Activated T-cell treated with anti-CD3 and anti-CD28 coated beads, Interleukin-2, amount 50 U/mL, for 72 hours (primary cell): Measurements from ENCODE around the gene PBXIP1. TPM values are rescaled to one million over a fixed set of nuclear protein-coding genes. Genes with fewer than 3 reads are reported as not detected.

Source experiments
- ATAC-seq, 2 donors: fragments of 150-1000 bp; cut with Tn5 transposase; replicated peaks in 1 of 2; 2 replicates each; pipeline ENCODE4 v1.10.0; 2021; ENCODE audit warnings: moderate library complexity in 2 of 2, mild to moderate bottlenecking in 1 of 2
- DNase-seq, 2 donors: peaks; one replicate each; pipeline ENCODE4 v3.0.0; 2021 to 2022; ENCODE audit warnings: mixed read lengths in 1 of 2
- H3K27ac Mint-ChIP-seq: one replicate; pipeline ENCODE4 v1.8.0; 2022; ENCODE audit warnings: mild to moderate bottlenecking, moderate library complexity, mixed read lengths
- H3K27me3 Mint-ChIP-seq: one replicate; pipeline ENCODE4 v1.8.0; 2022; ENCODE audit warnings: low read depth, mixed read lengths
- H3K36me3 Mint-ChIP-seq, 2 donors: one replicate each; pipeline ENCODE4 v1.8.0; 2022; ENCODE audit warnings: mixed read lengths in 2 of 2, mild to moderate bottlenecking in 1 of 2; ENCODE audit not compliant: insufficient read depth in 2 of 2
- H3K4me1 Mint-ChIP-seq: one replicate; pipeline ENCODE4 v1.8.0; 2022; ENCODE audit warnings: low read depth, mixed read lengths
- H3K4me3 Mint-ChIP-seq, 2 donors: one replicate each; pipeline ENCODE4 v1.8.0; 2022; ENCODE audit warnings: mild to moderate bottlenecking in 2 of 2, mixed read lengths in 2 of 2, moderate library complexity in 2 of 2
- H3K9me3 Mint-ChIP-seq, 2 donors: one replicate each; pipeline ENCODE4 v1.8.0; 2022; ENCODE audit warnings: mixed read lengths in 2 of 2
- total RNA-seq, 2 donors: library from RNA; stranded (reverse); gene quantifications; one replicate each; pipeline ENCODE4 v1.2.3, GENCODE V29; 2022

PBXIP1 gene, protein sequence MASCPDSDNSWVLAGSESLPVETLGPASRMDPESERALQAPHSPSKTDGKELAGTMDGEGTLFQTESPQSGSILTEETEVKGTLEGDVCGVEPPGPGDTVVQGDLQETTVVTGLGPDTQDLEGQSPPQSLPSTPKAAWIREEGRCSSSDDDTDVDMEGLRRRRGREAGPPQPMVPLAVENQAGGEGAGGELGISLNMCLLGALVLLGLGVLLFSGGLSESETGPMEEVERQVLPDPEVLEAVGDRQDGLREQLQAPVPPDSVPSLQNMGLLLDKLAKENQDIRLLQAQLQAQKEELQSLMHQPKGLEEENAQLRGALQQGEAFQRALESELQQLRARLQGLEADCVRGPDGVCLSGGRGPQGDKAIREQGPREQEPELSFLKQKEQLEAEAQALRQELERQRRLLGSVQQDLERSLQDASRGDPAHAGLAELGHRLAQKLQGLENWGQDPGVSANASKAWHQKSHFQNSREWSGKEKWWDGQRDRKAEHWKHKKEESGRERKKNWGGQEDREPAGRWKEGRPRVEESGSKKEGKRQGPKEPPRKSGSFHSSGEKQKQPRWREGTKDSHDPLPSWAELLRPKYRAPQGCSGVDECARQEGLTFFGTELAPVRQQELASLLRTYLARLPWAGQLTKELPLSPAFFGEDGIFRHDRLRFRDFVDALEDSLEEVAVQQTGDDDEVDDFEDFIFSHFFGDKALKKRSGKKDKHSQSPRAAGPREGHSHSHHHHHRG
- 10 to 100 TPM; 28.0 to 48.0 TPM for total RNA-seq

DNA sequence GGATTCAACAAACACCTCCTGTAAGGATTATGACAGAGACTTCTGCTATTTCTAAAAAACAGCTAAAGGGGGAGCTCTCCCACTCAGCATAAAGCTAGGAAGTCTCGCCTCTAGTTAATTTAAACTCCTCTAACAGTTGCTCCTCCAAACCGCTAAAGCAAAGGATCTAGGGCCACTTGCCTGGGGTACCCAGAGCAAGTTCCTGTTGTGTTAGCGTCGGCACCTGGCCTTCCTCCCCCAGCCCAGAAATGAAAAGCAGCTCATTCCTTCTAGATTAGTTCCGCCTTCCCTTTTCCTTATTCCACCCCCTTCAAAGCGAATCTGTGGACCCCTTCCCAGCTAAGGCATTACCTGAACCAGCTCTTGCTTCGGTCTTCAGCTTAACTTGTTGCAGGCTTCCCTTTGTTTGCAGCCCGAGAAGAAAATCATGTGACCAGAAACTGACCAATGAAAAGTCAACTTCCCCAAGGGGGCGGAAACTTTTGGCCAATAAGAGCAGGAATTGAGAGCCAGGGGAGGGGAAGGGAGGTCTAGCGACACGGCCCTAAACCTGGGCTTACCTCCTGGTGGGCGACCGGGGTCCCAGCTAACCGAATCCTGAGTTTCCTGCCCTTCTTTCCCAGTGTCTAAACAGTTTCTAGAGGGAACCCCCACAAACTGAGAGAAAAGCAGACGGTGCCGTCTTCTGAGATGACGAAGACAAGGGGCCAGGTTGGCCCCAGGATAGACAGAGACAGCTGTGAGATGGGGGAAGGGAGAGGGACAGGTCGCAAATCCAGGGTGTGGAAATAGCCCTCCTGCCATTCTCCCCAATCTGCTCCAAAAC is at the start of gene PBXIP1:
Gene PBXIP1 (minus strand): TSS at position 382 of the 826 bp plus-strand sequence. CDS start 2,378 bp downstream, outside the sequence.
- ATAC-seq: peak; percentile 65 to 67
- Mint-ChIP-seq H3K27me3 (no peaks in the 10 kb centered on the region), H3K4me3 (peak within 1 kb of the TSS; percentile 93 to 99), H3K9me3 (no peaks in the 10 kb centered on the region), H3K4me1 (peaks cover 89% of the 10 kb centered on the region), H3K27ac (peak within 1 kb of the TSS; percentile 82), H3K36me3 (peaks cover 0 to 4% of the 10 kb centered on the region in 2 donors)
- DNase-seq: peak; percentile 84 to 86

DNA sequence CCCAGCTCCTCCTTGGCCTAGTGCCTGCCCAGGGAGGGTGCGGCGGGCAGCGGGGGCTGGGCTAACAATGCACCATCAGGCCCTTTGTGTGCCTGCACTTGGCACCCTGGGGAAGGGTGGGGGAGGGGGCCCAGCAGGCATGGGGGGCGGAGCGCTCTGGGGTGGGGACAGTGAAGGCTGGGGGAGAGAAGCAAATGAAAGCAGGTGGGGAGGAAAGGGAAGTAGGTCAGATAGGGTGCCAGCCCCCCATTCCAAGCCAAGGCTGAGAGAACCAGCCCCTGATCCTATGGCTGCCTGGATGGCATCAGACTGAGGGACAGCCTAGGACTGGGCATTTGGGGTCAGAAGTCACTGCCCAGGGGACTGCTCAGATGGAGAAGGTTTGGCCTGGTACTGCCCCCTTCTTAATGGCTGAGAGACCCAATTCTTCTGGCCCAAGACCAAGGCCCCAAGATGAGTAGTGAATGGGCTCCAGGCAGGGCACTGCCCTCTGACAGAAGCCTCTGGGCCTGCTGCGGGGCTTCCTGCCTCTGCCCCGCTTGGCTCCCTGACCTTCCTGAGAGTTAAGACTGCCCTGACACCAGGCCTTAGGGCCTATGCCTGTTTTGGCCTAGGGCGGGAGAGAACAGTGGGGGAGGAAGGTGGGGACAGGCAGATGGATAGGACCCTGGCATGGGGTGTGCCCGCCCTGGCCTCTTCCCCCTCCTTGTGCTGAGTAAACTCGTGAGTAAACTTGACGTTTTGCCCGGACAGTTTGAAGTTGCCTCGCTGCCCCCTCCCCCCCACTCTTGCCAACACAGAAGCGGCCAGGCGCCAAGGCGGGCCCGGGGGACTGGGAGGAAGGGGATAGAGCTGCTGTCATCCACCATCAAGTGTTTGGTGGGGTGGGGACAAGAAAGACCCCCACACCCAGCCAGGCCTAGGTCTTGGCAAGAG is 49.4 kb upstream of the PBXIP1 start:
- peaks cover 15 to 21% of the 10 kb centered on the region in 2 donors for H3K36me3 Mint-ChIP-seq
- H3K4me3 Mint-ChIP-seq: peak overlapping the region; percentile 98 to 99
- H3K4me1 Mint-ChIP-seq: peaks cover 51% of the 10 kb centered on the region
- H3K27ac Mint-ChIP-seq: peak overlapping the region; percentile 99
- no peak for ATAC-seq
- H3K9me3 Mint-ChIP-seq: no peaks in the 10 kb centered on the region
- peak; percentile 35 to 54 for DNase-seq
- H3K27me3 Mint-ChIP-seq: no peaks in the 10 kb centered on the region

DNA sequence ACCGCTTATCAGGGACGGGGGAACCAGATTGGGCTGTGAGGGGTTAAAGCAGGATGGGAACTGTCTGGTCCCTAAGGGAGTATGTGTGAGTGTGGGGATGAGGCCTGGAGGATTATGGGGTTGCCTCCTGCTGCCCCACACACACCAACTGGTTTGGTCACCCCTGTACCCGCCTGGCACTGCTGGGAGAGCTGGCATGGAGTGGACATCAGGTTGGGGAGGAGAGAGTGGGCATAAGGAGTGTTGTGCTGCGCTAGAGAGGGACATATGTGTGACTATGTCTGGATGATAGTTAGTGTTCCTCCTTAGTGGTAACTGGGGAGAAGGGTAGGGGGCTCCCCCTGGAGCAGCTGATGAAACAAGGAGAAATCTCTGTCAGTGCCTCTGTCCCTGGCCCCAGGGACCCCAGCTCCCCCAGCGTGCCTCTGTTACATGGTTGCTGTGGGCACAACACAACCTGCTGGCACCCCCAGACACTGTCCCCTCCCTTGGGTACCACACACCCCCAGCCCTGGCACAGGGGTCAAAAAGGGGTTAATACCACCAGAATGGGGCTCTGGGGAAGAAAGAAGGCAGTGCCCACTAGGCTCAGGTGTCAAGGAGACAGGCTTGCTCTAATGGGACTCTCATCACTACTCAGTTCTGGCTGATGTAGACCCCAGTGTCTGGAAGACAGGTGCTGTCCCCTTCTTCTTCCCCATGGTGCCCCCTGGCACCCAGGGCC is 48.6 kb upstream of the PBXIP1 start:
- peak overlapping the region; percentile 99 for H3K27ac Mint-ChIP-seq
- peaks cover 49% of the 10 kb centered on the region for H3K4me1 Mint-ChIP-seq
- H3K9me3 Mint-ChIP-seq: no peaks in the 10 kb centered on the region
- H3K27me3 Mint-ChIP-seq: no peaks in the 10 kb centered on the region
- ATAC-seq: peak in 1 of 2 donors; percentile 2
- DNase-seq: peak; percentile 61 to 65
- peaks cover 13 to 16% of the 10 kb centered on the region in 2 donors for H3K36me3 Mint-ChIP-seq
- peak overlapping the region; percentile 98 to 99 for H3K4me3 Mint-ChIP-seq

DNA sequence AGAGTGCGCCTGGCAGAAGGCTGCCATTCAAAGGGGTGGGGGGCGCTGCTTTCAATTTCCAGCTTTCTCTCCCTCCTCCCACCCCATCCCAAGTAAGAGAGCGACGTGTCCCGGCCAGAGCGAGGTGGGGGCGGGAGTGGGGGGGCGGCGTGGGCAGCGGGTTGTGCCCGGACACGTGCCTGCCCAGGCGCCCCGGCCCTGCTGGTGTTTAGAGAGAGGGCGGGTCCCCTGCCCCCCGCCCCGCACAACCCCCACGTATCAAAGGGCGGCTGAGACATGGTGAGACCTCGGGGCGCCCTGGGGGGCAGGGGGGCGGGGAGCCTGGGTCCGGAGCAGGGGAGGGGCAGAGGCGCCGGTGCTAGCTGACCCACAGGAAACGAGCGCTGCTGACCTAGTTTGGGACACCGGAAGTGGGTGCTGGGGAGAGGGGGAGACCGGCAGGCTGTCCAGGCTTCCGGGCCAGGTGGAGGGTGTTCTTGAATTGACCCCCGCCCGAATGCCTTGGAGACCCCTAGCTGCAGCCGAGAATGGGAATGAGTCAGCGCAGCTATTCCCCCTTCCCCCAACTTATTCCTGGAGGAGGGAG is 48.0 kb upstream of the PBXIP1 start:
- H3K9me3 Mint-ChIP-seq: no peaks in the 10 kb centered on the region
- DNase-seq: peak; percentile 42 to 71
- H3K4me1 Mint-ChIP-seq: peaks cover 51% of the 10 kb centered on the region
- no peak for ATAC-seq
- H3K4me3 Mint-ChIP-seq: peak overlapping the region; percentile 98 to 99
- H3K36me3 Mint-ChIP-seq: peaks cover 12 to 14% of the 10 kb centered on the region in 2 donors
- peak overlapping the region; percentile 99 for H3K27ac Mint-ChIP-seq
- no peaks in the 10 kb centered on the region for H3K27me3 Mint-ChIP-seq

DNA sequence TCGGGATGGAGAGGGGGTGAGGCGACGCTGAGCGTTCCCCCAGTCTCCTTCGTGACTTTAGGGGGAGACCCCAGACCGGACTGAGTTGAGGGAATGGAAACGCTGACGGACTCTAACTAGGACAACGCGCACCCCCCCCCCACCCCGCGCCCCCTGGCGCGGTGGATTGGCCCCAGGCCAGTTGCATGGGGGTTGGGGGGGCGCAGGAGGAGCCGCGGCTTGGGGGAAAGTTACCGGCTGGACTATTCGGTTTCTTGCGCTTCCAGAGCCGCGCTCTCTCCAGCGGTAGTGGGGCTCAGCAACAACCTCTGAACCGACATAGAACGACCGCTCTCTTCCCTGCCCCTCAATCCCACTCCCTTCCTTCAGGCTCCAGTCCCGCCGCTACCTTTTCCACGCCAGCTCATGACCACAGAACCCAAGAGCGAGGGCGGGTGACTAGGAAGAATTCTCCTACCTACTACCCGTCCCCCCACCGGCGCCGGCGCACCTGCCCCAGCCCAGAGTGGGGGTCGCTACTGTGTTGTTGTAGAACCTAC is 47.4 kb upstream of the PBXIP1 start:
- no peak for ATAC-seq
- Mint-ChIP-seq H3K27ac (peak overlapping the region; percentile 96), H3K4me1 (peaks cover 51% of the 10 kb centered on the region), H3K36me3 (peaks cover 11 to 13% of the 10 kb centered on the region in 2 donors), H3K9me3 (no peaks in the 10 kb centered on the region), H3K4me3 (peak overlapping the region; percentile 98 to 99), H3K27me3 (no peaks in the 10 kb centered on the region)
- peak; percentile 41 to 43 for DNase-seq

DNA sequence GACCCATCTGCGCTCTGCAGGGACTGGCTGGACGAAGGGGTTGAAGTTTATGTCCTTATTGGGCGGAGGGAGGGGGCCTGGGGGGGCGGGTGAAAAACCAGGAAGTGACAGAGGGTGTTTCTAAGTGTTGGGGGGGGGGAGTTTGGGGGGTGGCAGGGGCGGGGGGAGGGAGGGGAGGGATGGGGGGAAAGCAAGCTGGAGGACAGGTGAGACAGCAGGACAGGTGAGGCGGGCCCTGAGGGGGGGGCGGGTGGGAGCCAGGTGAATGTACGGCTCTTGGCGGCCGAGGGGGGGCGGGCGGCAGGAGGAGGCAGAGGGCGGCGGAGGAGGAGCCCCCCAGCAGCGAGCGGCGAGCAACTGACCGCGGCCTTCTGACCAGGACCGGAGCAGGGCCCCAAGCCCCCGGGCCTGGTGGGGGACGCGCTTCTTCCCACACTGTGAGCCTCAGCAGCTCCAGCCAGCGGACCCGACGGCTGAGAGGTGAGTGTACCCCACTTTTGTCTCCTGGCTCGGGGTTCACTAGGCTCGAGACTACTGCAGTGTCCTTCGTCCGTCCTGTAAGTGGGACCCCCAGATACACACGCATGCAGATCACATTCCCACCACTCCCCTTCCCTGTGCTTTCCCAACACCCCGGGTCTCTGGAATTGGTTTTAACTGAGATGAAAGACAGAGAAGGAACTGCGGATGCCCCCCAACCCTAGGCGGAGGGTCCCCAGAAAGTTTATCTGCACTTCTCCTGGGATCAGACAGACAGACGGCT is 46.7 kb upstream of the PBXIP1 start, which contains the start of gene ZBTB7B:
Gene ZBTB7B (plus strand): TSS at position 339 of the 763 bp plus-strand sequence. CDS start 11,859 bp downstream, outside the sequence.
- DNase-seq: peak in 1 of 2 donors; percentile 48
- Mint-ChIP-seq H3K27me3 (no peaks in the 10 kb centered on the region), H3K4me1 (peaks cover 53% of the 10 kb centered on the region), H3K27ac (peak within 1 kb of the TSS; percentile 97), H3K36me3 (peaks cover 11 to 13% of the 10 kb centered on the region in 2 donors), H3K9me3 (no peaks in the 10 kb centered on the region), H3K4me3 (peak within 1 kb of the TSS; percentile 98 to 99)
- peak in 1 of 2 donors; percentile 1 for ATAC-seq

DNA sequence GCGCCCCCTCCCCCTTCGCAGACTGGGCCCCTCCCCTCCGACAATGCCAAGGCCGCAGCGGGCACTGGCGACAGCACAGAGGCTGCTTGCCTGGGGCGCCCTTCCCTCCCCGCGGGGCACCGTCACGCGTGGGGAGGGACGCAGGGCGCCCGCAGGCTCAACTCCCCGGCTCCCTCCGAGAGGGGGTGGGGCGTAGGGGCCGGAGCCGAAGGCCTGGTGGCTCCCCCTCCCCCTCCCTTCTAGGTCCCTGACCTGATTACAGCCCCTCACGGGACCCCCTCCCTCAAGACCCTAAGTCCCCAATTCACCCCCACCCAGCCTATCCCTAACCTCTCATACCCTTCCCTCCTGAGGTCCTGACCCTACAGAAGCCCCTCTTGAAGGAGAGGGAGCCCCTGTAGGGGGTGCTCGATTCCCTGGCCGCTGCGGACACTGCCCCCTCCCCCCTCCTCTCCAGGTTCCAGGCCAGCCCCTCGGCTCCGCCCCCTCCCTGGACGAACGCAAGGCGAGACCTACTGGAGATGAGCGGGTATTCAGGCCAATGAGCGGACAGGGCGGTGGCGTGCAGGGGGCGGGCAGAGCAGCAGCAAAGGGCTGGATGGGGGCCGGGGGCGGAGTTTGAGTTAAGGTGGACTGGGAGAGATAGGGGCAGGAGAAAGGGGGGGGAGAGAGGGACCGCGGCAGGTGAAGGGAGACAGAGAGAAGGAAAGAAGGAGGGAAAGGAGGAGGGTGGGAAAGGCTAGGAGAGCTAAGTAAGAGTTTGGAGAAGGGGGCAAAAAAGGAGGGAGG is 46.0 kb upstream of the PBXIP1 start:
- H3K27ac Mint-ChIP-seq: peak overlapping the region; percentile 97

DNA sequence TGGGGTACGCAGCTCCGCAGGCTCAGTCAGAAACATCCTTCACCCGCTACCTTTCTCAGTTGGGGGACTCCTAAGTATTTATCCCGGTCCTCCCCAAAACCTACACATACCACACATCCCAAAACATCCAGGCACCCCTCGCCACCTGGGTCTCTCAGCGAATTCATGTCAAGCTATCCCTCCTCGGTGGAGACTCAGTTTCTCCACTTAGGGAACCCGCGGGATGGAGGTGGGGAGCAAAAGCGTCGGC is 45.5 kb upstream of the PBXIP1 start:
- Mint-ChIP-seq H3K4me3 (peak overlapping the region; percentile 94 to 98), H3K36me3 (peaks cover 11 to 13% of the 10 kb centered on the region in 2 donors), H3K27ac (peak overlapping the region; percentile 41), H3K27me3 (no peaks in the 10 kb centered on the region), H3K4me1 (peaks cover 46% of the 10 kb centered on the region), H3K9me3 (no peaks in the 10 kb centered on the region)
- DNase-seq: no peak
- no peak for ATAC-seq

More for the DNA sequence above, 46.0 kb upstream of the PBXIP1 start:
- no peaks in the 10 kb centered on the region for H3K27me3 Mint-ChIP-seq
- peak overlapping the region; percentile 94 to 98 for H3K4me3 Mint-ChIP-seq
- peaks cover 51% of the 10 kb centered on the region for H3K4me1 Mint-ChIP-seq
- DNase-seq (peak; percentile 99 to 100), ATAC-seq (peak; percentile 70)
- peaks cover 11 to 13% of the 10 kb centered on the region in 2 donors for H3K36me3 Mint-ChIP-seq
- H3K9me3 Mint-ChIP-seq: no peaks in the 10 kb centered on the region

DNA sequence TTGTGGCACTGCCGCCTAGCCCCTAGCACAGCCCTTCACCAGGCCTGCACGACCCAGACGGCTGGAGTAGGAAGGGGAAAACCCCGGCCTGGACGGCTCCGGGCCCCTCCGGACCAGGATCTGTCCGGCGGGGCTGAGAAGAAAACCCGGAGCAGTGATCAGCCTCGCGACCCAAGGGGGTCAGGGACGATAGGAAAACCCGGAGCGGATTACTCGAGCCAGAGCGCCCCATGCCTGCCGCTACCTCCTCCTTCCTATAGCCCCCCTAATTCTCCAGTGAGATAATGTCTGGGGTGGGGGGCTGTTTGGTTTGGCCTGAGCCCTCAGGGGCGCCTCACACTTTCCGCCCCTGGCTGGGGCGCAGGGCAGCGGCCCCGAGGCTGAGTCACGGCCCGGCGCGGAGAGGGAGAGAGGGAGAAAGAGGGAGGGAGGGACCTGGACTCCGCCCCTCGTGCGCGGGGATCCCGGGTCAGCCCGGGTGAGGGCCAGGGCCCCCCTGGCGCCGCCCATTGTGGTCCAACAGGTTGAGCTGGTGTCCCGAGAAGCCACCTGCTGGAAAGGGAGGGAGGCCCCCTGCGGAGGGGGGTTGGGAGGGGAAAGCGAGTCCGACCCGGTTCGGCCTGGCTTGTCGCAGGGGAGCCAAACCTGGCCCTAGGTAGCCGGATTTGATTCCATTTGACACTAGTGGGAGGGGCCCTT is 45.0 kb upstream of the PBXIP1 start:
- H3K27ac Mint-ChIP-seq: peak overlapping the region; percentile 86
- ATAC-seq (peak; percentile 61 to 62), DNase-seq (peak; percentile 94 to 96)
- H3K27me3 Mint-ChIP-seq: no peaks in the 10 kb centered on the region
- peaks cover 11 to 13% of the 10 kb centered on the region in 2 donors for H3K36me3 Mint-ChIP-seq
- H3K9me3 Mint-ChIP-seq: no peaks in the 10 kb centered on the region
- H3K4me3 Mint-ChIP-seq: peak overlapping the region; percentile 94 to 98
- peaks cover 41% of the 10 kb centered on the region for H3K4me1 Mint-ChIP-seq

DNA sequence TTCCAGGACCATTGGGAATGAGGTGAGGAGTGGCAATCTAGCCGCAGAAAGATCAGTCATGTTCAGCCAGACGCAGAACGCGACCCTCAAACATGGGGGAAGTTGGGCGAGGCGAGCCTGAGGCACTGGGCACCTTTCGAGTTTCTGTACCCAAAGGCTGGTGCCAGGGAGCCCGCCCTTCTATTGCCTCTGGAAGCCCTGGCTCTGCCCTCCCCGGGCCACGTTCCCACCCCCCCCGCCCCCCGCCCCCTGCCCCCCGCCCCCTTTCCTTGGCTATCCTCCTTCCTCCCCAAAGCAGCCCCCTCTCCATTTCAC is 44.5 kb upstream of the PBXIP1 start:
- H3K4me1 Mint-ChIP-seq: peaks cover 36% of the 10 kb centered on the region
- DNase-seq (no peak), ATAC-seq (no peak)
- peak overlapping the region; percentile 84 to 94 for H3K4me3 Mint-ChIP-seq
- no peaks in the 10 kb centered on the region for H3K27me3 Mint-ChIP-seq
- H3K36me3 Mint-ChIP-seq: peaks cover 11 to 13% of the 10 kb centered on the region in 2 donors
- no peaks in the 10 kb centered on the region for H3K9me3 Mint-ChIP-seq
- peak overlapping the region; percentile 71 for H3K27ac Mint-ChIP-seq
